DMS53 treated with DMSO at 0.1 percent for 48 hours (cell line): Measurements from ENCODE around the gene MAOA.
A peak's percentile ranks its signal among the peaks of the same experiment; 100 is the strongest.
"Not testable (repeated sequence)": the region's sequence is repeated elsewhere in the genome, so short reads cannot be mapped to it uniquely, and the experiment has no call there.

Experiments used
- DNase-seq: peaks from one replicate; lab custom pipeline; 2025; ENCODE audit not compliant: unreplicated experiment; lab: John Stamatoyannopoulos, UW

MAOA gene

DNA sequence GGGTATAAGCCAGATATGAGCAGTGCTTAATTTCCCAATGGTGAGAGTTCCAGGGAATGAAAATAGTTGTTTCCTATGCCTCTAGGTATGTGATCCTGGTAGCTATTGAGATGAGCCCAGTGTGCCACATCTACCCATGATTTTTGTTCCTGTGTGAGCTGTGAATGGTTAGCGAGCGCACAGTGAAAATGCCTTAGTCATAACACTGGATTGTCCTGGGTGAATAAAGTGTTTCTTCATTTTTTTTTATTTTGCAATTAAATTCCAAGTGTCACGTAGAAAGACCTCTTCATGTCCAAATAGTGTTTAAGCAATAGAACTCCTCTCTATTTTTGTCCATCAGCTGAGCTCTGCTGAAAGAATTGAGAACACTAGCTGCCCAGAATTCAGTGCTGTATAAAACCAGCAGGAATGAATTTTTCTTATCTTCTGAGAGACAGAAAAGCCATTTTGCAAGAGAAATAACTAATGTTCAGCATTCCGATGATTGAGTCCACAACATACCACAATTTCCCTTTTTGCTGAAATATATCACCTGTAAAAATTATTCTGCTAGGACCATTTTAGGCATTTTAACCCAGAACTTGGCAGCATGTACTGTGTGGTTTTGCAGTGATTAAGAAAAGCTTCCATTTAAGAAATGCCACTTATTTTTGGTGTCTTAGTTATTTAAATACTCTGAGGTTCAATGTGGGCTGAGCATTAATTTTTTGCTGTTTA, 5.6 kb downstream of the MAOA start:
- no peak for DNase-seq

DNA sequence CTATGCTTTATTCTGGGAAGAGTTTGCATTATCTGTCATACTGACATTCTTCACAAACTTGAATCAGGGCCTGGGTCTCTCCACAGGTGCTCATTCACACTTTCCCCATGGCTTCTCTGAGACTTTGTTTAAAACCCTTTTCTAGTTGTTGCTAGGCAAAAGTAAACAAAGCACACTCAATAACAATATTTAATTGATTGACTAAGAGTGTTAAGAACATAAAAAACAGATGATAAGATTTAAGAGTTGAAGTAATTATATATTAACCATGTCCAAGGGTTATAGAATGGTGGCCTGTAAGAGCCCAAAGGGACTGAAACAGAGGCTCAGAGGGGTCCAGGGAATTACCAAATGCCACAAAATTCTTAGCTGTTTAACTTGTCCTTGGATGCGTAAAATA, 7.1 kb downstream of the MAOA start:
- no peak for DNase-seq

DNA sequence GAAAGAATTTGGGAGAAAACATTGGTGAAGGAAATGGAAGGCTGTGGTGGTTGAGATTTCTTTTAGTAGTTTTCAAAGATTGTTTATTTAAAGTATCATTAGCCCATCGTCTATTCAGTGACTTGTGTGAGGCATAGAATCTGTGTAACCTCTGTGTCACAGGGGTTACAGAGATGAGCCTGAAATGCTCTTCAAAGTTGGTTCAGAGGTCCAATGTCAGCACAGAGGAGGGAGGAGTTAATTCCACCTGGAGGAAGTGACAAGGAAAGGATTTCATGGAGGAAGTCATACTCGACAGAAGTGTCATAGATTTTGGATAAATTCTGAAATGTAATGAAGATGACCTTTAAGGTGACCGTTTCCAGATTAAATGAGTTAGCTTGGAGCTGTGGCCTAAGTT, 8.2 kb downstream of the MAOA start:
- no peak for DNase-seq

DNA sequence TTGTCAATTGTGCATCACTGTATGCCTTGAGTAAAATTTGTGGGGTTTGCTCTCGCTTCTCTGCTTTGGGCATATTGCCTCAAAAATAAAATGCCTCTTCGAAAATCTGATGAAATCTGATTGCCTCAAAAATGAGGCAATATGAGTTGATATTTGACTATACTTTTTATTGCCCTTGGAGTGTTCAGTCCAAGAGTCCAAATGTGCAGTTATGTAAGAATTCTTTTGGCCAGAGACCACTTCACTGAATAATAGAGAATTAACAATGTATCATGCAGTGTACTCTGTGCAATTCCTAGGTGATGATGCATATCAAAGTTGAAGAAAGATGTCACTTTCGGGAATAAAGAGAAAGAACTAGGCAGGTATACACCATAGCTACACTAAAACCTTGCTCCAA, 8.6 kb downstream of the MAOA start:
- DNase-seq = no peak

DNA sequence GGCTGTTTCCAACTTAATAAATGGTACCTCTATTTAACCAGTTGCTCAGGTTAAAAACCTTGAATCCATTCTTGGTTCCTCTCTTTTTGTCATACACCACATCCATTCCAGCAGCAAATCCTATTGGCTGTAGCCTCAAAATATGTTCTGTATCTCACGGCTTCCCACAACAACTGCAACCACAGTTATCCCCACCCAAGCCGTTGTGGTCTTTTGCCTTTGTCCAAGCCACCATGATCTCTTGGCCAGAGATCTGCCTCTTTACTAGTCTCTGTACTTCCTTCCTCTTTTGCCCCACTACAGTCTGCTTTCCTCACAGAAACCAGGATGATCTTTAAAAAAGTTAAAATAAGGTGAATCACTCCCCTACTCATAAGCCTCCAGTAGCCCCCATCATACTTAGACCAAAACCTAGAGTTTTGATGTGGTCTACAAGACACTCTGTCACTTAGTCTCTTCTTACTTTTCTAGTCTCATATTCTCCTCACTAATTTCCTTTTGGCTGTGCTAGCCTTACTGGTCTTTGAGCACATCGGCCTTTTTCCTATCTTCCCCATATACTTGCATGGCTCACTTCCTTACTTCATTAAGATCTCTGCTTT, 10.3 kb downstream of the MAOA start:
- no peak for DNase-seq

DNA sequence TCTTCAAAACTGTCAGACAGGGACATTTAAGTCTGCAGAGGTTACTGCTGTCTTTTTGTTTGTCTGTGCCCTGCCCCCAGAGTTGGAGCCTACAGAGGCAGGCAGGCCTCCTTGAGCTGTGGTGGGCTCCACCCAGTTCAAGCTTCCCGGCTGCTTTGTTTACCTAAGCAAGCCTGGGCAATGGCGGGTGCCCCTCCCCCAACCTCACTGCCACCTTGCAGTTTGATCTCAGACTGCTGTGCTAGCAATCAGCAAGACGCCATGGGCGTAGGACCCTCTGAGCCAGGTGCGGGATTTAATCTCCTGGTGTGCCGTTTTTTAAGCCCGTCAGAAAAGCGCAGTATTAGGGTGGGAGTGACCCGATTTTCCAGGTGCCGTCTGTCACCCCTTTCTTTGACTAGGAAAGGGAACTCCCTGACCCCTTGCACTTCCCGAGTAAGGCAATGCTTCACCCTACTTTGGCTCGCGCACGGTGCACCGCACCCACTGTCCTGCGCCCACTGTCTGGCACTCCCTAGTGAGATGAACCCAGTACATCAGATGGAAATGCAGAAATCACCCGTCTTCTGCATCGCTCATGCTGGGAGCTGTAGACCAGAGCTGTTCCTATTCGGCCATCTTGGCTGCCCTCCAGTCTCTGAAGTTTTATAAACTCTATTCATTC, 20.0 kb downstream of the MAOA start:
- DNase-seq = not testable (repeated sequence)

DNA sequence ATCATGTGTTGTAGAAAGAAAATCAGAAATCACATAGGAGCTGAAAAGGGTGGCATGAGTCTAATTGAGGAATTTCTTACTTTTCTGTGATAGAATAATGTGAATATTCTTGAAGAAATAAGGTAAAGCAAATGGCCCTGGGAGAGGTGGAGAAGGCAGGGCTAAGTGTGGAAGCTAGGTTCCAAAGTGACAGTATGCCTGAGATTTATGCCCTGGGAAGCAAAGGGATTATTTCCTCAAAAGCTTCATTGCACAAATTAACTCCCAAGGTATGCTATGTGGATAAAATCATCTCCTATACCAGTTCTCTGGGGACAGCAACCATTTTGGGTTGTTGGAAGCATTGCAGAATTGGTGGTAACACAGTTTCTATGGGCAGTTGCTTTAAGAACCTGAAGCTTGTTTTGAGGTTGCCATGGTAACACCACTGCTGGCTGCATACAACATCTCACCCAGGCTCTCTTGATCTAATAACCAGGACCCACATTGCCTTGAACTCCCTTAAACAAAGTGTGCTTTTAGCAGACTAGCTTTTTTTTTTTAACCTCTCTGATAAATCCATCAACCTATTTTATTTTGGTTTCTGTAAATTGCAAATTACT, 21.0 kb downstream of the MAOA start:
- DNase-seq = peak; percentile 32

DNA sequence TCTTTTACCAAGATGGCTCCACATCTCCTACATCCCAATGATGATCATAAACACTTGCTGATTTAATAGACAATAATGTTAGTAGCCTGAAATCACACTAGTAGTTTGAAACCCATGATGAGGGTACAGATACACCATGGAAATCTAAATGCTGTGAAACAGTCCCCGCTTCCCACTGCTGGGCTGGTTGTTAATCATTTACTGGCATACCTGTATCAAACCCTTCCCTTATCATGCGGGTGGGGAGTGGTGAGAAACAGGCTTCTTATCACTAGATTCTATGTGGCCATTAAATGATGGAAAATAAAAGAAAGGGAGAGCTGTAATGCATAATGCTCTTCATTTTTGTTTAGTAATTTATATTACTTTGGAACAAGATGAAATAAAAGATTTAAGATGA, 21.9 kb downstream of the MAOA start:
- DNase-seq = no peak

DNA sequence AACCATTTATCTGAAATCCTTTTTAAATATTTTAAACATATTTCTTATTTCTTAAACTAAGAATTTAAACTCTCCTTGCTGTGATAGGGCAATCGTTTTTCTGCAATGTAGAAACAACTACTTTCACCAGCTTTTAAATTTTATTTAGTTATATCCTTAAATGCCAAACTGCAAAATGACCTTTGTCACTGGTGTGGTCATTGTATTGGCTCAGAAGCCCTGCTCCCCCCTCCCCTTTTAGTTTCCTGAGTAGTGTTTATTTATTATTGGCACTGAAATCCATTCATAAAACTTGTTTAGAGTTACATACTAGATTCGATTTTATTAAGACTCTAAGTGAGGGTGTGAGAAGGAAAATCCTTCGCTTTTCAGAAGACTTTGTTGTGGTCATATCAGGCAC, 23.0 kb downstream of the MAOA start:
- no peak for DNase-seq

DNA sequence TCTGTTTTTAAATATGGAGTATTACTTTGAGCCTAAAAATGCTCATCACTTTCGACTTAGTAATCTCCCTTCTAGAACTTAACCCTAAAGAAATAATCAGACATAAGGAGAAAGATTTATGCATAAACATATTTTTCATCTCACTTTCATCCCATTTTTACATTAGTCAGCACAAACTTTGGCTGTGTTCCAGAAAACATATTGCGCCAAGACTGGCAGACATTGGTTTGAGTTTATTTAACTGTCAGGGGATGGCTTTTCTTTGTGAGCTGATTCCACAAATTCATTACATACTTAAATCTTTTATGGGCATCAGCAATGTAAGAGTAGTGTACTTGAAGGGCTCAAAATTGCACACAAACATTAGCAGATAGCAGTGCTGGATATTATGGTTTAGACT, 23.7 kb downstream of the MAOA start:
- no peak for DNase-seq

DNA sequence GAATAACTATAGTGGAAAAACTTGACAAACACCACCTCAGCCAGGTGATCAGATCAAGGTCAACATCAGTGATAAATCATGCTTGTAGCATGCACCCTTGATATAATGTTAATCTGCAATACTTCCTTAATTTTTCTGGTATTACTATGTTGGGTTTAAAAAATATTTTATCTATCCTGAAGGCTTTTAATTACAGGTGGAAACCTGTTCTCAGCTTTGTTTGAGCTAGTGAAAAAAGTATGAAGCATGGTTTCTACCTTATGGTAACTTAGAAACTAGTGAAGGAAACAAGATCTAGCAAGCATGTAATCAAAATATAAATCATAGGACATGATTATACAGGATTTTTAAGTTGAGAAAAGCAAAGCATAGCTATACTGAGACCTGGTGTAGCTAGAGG, 26.6 kb downstream of the MAOA start:
- DNase-seq = no peak

DNA sequence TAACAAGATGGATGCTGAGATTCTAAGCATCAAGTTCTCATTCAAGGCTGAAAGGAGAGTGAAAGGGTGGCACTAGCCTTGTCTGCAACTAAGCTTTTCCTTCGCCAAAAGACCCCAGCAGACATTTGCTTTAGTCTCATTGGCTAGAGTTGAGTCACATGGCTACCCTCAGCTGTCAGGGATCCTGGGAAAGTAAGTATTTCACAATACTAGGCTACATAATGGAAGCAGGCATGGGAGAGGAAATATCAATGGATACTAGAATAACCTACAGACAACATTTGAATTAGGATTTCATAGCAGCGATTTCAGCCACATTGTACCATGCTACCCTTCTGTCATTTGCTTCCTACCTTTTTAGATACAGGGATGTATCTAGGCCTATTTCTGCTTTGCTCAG, 29.1 kb downstream of the MAOA start:
- no peak for DNase-seq

DNA sequence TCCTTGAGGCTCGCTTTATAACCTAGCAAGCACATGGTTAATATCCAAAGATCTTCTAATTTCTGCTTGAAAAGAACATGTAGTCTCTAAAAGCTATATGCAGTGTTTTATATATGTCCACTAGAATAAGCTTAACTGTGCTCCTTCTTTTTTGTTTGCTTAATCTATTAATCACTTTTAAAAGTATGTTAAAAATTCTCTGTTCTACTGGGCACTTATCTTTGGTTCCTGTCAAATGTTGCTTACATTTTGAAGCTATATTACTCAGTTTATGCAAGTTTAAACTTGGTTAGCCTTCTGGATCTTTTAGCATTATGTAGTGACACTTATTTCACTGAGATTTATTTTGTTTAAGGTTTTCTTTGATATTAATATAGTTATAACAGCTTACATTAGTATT, 32.5 kb downstream of the MAOA start:
- no peak for DNase-seq

DNA sequence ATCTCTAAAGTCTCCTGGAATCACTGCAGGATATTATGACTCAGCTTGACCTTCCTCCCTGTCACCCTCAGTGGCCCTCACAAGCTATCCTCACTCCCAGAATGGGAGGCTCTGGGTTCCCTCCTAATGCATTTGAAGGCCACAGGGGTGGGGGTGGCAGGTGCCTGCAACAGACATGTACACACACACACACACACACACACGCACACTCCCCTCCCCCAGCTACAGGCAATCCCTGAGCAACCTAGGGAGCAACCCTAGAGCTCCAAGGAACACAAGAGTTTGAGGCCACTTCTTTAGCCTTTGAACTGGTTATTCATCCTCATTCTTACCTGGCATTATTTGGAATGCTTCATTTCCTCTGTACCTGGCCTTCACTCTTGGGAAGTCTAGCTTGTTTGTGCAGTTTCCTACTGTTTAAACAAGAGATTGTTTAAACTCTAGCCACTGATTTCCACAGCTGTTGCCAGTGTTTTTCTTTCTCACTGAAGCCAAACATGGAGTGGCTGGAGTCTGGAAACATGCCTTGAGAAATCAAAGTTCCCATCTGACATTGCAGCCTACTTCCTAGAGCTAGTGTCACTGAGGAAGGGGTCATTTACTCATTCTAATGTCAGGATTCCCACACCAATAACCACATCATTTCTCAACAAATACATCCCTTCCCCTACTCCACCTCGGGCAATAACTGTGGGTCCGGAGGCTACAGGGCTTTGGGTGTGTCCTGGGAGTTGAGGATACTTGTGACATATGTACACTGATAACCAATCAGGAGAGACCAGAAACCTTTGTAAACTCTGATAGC, 37.7 kb downstream of the MAOA start:
- DNase-seq = peak; percentile 80

DNA sequence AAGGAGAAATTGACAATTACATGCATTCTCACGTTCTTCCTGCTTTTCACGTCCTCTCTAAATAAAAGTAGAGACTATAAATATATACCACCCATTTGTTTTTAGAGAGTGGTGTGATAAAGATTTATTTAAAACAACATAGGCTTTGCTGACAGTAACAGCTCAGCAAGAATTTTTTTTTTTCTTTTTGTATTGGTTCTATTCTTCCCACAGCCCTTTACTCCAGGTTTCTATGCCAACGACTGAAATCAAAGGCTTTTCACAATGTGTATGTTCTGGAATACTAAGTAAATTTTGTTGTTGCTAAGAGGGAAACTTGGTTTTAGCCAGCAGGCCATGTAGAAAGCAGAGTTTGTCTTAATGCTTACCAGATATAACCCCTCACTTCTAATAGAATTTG, 43.4 kb downstream of the MAOA start:
- no peak for DNase-seq

DNA sequence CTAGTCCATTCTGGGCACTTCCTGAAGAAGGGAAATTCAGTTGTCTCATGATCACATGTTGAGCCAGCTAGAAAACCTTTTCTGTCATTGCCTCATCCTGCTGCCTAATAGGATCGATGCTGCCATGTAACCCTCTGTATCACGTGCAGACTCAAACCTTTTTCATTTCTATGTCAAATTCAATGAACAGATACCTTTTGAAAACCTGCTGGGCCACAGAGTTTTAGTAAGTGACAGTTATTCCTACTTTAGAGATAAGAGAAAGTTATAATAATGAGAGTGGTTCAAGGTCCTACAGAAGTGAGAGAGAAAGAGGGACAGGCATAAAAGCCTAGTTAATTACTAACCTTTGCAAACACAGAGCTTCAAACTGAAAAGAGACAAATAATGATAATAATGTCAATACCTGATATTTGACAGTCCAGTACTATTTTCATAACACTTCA, 46.0 kb downstream of the MAOA start:
- DNase-seq = no peak

DNA sequence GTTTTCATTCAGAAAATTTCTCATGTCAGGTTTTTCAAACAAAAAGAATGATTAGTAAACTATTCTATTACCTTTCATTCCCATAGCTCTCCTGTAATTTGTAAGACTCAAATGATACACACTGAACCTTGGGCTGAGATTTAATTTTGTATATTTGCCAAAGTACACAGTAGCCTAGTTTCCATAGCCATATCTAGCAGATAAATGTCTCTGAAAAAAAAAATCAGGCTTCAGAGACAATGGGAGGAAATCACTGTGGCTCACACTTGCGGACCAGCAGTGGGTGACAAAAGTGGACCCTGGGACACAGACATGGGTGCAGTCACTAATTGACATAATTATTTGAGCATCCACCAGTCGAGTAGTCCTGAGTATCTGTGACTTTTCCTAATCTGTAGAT, 46.6 kb downstream of the MAOA start:
- DNase-seq = no peak

DNA sequence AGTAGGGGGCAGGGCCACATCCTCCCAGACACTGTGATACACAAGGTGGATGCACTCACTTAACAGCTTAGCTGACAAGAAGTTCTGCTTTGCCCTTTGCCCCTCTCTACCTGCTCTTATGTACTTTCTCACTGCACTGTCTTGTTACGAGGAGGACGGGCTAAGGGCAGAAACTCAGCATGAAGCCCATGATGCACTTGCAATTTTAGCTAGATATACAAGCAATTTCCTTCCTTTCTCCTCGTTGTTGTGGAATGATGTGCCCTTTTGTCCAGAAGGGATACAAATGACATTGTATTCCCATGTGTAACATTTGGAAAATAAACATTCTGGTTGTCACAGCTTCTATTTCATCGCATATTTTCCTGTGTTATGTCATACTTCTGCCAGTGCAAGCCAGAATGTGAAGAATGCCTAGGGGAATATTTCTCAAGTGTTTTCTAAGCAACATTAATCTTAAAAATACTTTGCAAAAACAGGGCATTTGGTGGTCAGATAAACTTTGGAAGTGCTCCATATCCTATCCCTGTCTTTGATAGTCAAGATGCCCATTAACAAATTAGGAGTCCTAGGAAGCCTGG, 47.2 kb downstream of the MAOA start:
- no peak for DNase-seq

DNA sequence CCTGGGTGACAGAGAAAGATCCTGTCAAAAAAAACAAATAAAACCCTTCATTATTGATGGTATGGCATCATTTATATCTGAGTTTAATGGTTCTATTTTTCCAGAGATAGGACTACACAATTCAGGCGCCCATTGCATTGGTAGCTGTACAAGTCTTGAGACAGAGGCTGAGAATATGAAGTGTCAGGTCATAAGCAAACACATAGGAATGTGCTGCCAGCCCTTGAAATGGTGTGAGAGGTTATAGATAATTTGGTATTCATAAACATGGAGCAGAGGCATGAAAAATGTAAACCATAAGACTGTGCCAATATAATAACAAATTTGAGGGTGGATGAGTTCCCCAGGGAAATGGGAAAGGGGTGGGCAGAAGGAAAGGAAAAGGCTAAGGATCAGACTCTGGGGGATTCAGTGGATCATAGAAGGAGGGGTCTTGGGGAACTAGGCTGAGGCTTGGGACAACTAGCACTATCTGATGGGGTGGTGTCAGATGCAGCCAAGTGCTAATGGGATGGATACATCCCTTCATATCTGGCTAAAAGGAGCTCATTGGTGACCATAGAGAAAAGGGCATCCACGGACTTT, 50.8 kb downstream of the MAOA start:
- DNase-seq = no peak

DNA sequence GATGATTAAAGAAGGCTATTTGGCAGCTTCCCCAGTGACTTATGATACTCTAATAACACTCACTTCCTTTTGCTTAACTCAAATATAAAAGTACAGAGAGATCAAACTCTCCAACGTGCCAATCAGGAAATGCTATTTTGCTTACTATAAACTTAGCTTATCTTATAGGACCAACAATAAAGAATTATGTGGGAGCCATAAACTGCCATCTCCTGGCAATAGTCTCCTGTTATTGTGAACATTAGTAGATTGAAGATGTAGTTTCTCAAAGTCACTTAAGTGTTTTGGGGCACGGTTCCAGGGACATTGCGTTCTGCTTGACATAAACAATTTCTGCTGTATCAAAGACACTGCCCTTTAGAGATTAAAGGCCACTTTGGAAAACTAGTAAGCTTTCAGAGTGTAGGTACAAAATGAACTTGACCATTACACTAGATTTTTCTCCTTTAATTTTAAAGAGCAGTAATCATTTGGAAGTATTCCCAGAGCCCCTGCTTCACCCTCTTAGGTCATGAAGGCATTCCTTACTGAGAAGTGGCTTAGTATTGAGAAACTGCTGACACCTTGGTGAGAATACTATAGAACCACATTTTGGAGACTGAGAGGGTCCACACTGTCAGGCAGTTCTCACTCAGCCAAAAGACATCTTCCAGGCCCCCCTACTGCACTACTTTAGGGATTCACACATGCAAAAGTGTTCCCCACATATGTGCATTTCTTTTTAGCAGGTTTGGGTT, 51.9 kb downstream of the MAOA start:
- no peak for DNase-seq
